Astrocyte of the cerebellum (primary cell): Measurements from ENCODE around the gene NEK9.

ENCODE experiments used
- DNase-seq: peaks from one replicate; pipeline ENCODE4 v3.0.0-alpha.2; 2011; ENCODE audit warnings: low read depth
- H3K4me3 ChIP-seq: 2 replicates; pipeline ENCODE4 v1.5.1; 2011; ENCODE audit warnings: mild to moderate bottlenecking, low read depth, low read length, moderate library complexity
- in situ Hi-C: cut with HindIII; loops from 2 replicates; pipeline ENCODE4 v1.10.0; 2017; ENCODE audit warnings: low sequenced_read_pairs
- TF ChIP-seq, protein P1 (sequence below): IDR thresholded peaks from 2 replicates; pipeline ENCODE4 v1.5.1; 2012; ENCODE audit warnings: low read length, low read depth, moderate library complexity, mild to moderate bottlenecking; ENCODE audit errors: missing control alignments

Gene NEK9

DNA sequence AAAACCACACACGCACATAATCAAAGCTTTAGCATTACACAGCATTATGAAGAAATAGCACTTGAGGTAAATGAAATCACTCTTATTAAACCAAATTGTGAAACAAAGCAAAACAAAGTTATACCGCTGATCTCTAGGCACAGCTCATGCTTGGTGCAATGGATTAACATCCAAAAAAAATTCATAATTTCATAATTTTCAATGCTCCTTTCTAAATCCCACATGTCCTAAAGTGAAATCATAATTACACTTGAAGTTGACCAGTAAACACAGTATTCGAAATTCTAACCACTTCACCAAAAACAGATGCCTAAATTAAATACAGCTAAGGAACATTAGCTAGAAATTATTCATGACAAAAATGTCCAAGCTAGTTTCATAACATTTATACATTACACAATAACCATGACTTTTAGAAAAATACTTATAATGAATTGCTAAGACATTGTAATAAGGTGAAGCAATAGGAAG, 77.1 kb downstream of the NEK9 start:
- H3K4me3 ChIP-seq: no peak overlapping the region
- no peak for DNase-seq
- TF ChIP-seq, protein P1, sequence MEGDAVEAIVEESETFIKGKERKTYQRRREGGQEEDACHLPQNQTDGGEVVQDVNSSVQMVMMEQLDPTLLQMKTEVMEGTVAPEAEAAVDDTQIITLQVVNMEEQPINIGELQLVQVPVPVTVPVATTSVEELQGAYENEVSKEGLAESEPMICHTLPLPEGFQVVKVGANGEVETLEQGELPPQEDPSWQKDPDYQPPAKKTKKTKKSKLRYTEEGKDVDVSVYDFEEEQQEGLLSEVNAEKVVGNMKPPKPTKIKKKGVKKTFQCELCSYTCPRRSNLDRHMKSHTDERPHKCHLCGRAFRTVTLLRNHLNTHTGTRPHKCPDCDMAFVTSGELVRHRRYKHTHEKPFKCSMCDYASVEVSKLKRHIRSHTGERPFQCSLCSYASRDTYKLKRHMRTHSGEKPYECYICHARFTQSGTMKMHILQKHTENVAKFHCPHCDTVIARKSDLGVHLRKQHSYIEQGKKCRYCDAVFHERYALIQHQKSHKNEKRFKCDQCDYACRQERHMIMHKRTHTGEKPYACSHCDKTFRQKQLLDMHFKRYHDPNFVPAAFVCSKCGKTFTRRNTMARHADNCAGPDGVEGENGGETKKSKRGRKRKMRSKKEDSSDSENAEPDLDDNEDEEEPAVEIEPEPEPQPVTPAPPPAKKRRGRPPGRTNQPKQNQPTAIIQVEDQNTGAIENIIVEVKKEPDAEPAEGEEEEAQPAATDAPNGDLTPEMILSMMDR: no peak
- in situ Hi-C loops: no loop called here

DNA sequence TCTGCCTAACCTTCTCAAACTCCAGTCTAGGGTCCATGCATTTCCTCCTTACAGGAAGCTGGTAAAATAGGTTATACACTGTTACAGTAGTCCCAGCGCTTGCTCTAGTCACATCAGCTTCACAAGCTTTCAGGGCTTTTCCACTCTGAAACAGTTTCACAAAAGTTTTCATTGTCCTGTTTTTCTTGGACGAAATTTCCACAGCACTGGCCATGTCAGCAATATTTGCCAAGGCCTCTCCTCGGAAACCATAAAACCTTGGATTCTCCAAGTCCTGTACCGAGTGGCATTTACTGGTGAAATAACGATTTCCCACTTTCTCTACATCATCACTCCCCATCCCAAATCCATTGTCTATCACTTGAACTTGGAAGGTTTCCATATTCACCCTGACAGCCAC, 77.7 kb downstream of the NEK9 start:
- no peak overlapping the region for H3K4me3 ChIP-seq
- TF ChIP-seq, protein P1: no peak
- no peak for DNase-seq
- in situ Hi-C loops: no loop called here

DNA sequence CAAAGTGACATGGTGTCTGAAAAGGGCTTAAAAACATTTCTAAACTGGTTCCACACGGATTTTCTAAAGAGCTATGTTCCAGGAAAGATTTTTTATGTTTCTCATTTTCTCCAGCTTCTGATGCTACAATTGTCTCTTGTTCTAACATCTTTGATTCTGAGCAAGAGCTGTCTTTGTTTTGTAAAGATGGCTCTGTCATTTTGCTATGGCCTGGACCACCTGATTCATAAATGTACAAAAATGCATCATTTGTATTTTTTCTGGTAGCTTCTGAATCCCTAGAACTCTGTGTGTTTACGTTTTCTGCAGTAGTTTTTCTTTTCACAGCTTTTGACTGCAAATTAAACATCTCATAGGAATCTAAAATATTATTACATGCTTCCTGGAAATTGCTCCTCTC, 78.7 kb downstream of the NEK9 start:
- no peak overlapping the region for H3K4me3 ChIP-seq
- TF ChIP-seq, protein P1: no peak
- no peak for DNase-seq
- in situ Hi-C loops: no loop called here

DNA sequence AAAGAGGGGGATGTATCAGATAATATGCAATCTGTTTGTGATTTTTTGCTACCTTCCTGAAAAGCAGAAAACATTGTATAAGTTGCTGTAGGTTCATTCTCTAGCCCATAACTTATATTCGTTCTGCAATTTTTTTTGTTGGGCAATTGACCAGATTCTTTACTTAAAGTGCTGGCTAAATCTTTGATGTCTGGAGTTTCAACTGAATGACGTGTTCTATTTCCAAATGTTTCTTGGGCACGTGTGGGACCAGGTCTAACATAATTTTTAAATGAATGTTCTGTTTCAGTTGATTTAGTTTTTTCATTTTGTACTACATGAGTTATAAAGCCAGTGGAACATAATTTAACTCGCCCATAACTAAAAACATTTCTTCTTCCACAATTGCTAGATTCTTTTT, 79.3 kb downstream of the NEK9 start:
- no peak overlapping the region for H3K4me3 ChIP-seq
- DNase-seq: no peak
- TF ChIP-seq, protein P1: no peak
- in situ Hi-C loops: no loop called here

DNA sequence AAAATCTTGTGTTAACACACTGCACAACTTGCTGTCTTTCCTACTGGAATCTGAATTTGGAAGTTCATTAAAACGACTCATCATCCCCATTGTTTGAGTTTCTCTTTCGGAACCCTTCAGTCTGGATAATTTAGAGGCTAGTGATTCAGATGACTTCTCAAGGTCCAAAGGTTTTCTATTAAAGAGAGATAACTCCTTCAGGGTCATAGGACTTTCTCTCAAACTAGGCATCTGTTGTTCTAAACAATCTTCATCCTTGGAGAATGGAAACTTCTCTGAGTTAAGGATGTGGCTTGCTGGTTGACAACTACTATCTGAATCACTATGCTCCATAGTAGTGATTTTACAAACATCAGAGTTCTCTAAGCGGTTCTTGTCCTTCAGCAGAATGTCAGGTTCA, 79.9 kb downstream of the NEK9 start:
- DNase-seq: no peak
- TF ChIP-seq, protein P1: no peak
- no peak overlapping the region for H3K4me3 ChIP-seq
- in situ Hi-C loops: no loop called here

DNA sequence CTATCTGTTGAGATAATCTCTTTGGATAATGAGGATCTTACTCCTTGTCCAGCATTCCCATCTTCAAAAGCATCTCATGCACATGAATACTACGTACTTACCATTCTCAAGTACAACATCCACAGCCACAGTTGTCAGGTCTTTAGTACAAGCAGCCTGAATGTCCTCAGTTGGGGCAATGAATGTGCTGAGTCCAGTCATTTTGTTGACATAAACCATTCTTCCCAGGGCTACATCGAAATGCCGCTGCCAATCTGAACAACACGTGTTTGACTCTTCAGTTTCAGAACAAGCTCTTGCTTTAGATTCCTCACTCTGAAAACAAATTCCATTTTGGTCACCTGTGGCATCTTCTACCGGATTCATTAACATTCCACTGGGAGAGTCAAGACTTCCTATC, 80.6 kb downstream of the NEK9 start:
- in situ Hi-C loops: no loop called here

More for the DNA sequence above, 80.6 kb downstream of the NEK9 start:
- DNase-seq: no peak
- H3K4me3 ChIP-seq: no peak overlapping the region
- TF ChIP-seq, protein P1: no peak
